MG63 (cell line): Measurements from ENCODE around the gene GNAS. TPM values are rescaled to one million over a fixed set of nuclear protein-coding genes. Genes with fewer than 3 reads are reported as not detected.
"Not testable (repeated sequence)": the region's sequence is repeated elsewhere in the genome, so short reads cannot be mapped to it uniquely, and the experiment has no call there.

Experiments used
- DNase-seq: peaks from one replicate; pipeline ENCODE4 v3.0.0-alpha.2; 2020
- H3K27me3 ChIP-seq: fragments of 250-450 bp; sonication (Bioruptor Pico); 2 replicates; pipeline ENCODE4 v1.5.1; 2020; ENCODE audit warnings: mild to moderate bottlenecking, moderate library complexity
- H3K36me3 ChIP-seq: fragments of 250-450 bp; sonication (Bioruptor Pico); 2 replicates; pipeline ENCODE4 v1.5.1; 2020; ENCODE audit warnings: mild to moderate bottlenecking, moderate library complexity
- H3K4me3 ChIP-seq: fragments of 250-450 bp; sonication (Bioruptor Pico); 2 replicates; pipeline ENCODE4 v1.5.1; 2020; ENCODE audit warnings: mild to moderate bottlenecking, moderate library complexity
- H3K9me3 ChIP-seq: fragments of 250-450 bp; sonication (Bioruptor Pico); 2 replicates; pipeline ENCODE4 v1.5.1; 2020; ENCODE audit warnings: mild to moderate bottlenecking, moderate library complexity
- total RNA-seq: library from RNA; depleted of rRNA; stranded (reverse); fragments of >200 nt; shearing (Covaris generic); gene quantifications from 2 replicates; pipeline ENCODE4 v1.2.3, GENCODE V29; 2014; ENCODE audit warnings: low replicate concordance; rRNA removed

The GNAS gene
- total RNA-seq, result 494 and 560 TPM in 2 replicates

GRCh38 chr20:58852543-58853271 is at the start of gene GNAS:
Gene GNAS, plus strand, starts transcription at chr20:58852716.
- DNase-seq, result peak; percentile 67
- H3K9me3 ChIP-seq, result no peaks in the 10 kb centered on the region
- H3K36me3 ChIP-seq, result no peaks in the 10 kb centered on the region
- H3K4me3 ChIP-seq, result peak within 1 kb of the TSS; percentile 54
- H3K27me3 ChIP-seq, result peaks cover 19% of the 10 kb centered on the region

- H3K9me3 ChIP-seq, result no peaks in the 10 kb centered on the region
- DNase-seq, result no peak
- no peak overlapping the region for H3K4me3 ChIP-seq
- H3K36me3 ChIP-seq, result no peaks in the 10 kb centered on the region
- 0 out of 2 replicates have a peak, but pooled peaks cover 2% of the 10 kb centered on the region for H3K27me3 ChIP-seq
Observed at GRCh38 chr20:58803533-58803932, 49.0 kb upstream of the GNAS start.

- Histone ChIP-seq H3K9me3 (no peaks in the 10 kb centered on the region), H3K27me3 (peaks cover 2% of the 10 kb centered on the region; the same call in 1 of the 2 replicates)
- no peak for DNase-seq
Observed at GRCh38 chr20:58807801-58808200, 44.7 kb upstream of the GNAS start.

GRCh38 chr20:58808271-58809046 is 44.1 kb upstream of the GNAS start:
- H3K27me3 ChIP-seq, result peaks cover 2% of the 10 kb centered on the region; the same call in 1 of the 2 replicates

More at GRCh38 chr20:58807801-58808200, 44.7 kb upstream of the GNAS start:
- no peak overlapping the region for H3K4me3 ChIP-seq
- H3K36me3 ChIP-seq, result no peaks in the 10 kb centered on the region

GRCh38 chr20:58810116-58810878 is 42.2 kb upstream of the GNAS start:
- H3K27me3 ChIP-seq, result peaks cover 2% of the 10 kb centered on the region; the same call in 1 of the 2 replicates
- DNase-seq, result no peak
- no peaks in the 10 kb centered on the region for H3K9me3 ChIP-seq
- no peak overlapping the region for H3K4me3 ChIP-seq
- H3K36me3 ChIP-seq, result no peaks in the 10 kb centered on the region

More at GRCh38 chr20:58808271-58809046, 44.1 kb upstream of the GNAS start:
- no peak for DNase-seq
- Histone ChIP-seq H3K9me3 (no peaks in the 10 kb centered on the region), H3K4me3 (no peak overlapping the region), H3K36me3 (no peaks in the 10 kb centered on the region)

- Histone ChIP-seq H3K36me3 (no peaks in the 10 kb centered on the region), H3K27me3 (peaks cover 2% of the 10 kb centered on the region; the same call in 1 of the 2 replicates), H3K9me3 (no peaks in the 10 kb centered on the region), H3K4me3 (no peak overlapping the region)
- DNase-seq, result no peak
Observed at GRCh38 chr20:58810879-58811250, 41.7 kb upstream of the GNAS start.

- Histone ChIP-seq H3K4me3 (no peak overlapping the region), H3K9me3 (no peaks in the 10 kb centered on the region), H3K27me3 (peaks cover 2% of the 10 kb centered on the region; the same call in 1 of the 2 replicates), H3K36me3 (no peaks in the 10 kb centered on the region)
- no peak for DNase-seq
Observed at GRCh38 chr20:58811334-58811733, 41.2 kb upstream of the GNAS start.

- H3K9me3 ChIP-seq, result no peaks in the 10 kb centered on the region
- DNase-seq, result no peak
- no peaks in the 10 kb centered on the region for H3K36me3 ChIP-seq
- no peak overlapping the region for H3K4me3 ChIP-seq
- peaks cover 2% of the 10 kb centered on the region; the same call in 1 of the 2 replicates for H3K27me3 ChIP-seq
Observed at GRCh38 chr20:58813369-58813768, 39.1 kb upstream of the GNAS start.

- H3K4me3 ChIP-seq, result no peak overlapping the region
- no peaks in the 10 kb centered on the region for H3K36me3 ChIP-seq
- no peaks in the 10 kb centered on the region for H3K9me3 ChIP-seq
- DNase-seq, result no peak
- H3K27me3 ChIP-seq, result no peaks in the 10 kb centered on the region
Observed at GRCh38 chr20:58815448-58815847, 37.1 kb upstream of the GNAS start.

- no peaks in the 10 kb centered on the region for H3K27me3 ChIP-seq
- no peak for DNase-seq
- H3K9me3 ChIP-seq, result no peaks in the 10 kb centered on the region
- H3K36me3 ChIP-seq, result no peaks in the 10 kb centered on the region
- no peak overlapping the region for H3K4me3 ChIP-seq
Observed at GRCh38 chr20:58816051-58816450, 36.5 kb upstream of the GNAS start.

GRCh38 chr20:58816957-58817651 is 35.4 kb upstream of the GNAS start:
- no peak for DNase-seq
- H3K27me3 ChIP-seq, result no peaks in the 10 kb centered on the region
- H3K4me3 ChIP-seq, result no peak overlapping the region
- no peaks in the 10 kb centered on the region for H3K9me3 ChIP-seq
- no peaks in the 10 kb centered on the region for H3K36me3 ChIP-seq

- H3K9me3 ChIP-seq, result no peaks in the 10 kb centered on the region
- H3K27me3 ChIP-seq, result no peaks in the 10 kb centered on the region
- H3K4me3 ChIP-seq, result no peak overlapping the region
- DNase-seq, result no peak
- H3K36me3 ChIP-seq, result no peaks in the 10 kb centered on the region
Observed at GRCh38 chr20:58817748-58818147, 34.8 kb upstream of the GNAS start.

- peak; percentile 47 for DNase-seq
- Histone ChIP-seq H3K9me3 (no peaks in the 10 kb centered on the region), H3K27me3 (no peaks in the 10 kb centered on the region), H3K4me3 (no peak overlapping the region), H3K36me3 (no peaks in the 10 kb centered on the region)
Observed at GRCh38 chr20:58818586-58819285, 33.8 kb upstream of the GNAS start.

GRCh38 chr20:58819921-58820320 is 32.6 kb upstream of the GNAS start:
- H3K4me3 ChIP-seq, result no peak overlapping the region
- no peaks in the 10 kb centered on the region for H3K9me3 ChIP-seq
- no peaks in the 10 kb centered on the region for H3K36me3 ChIP-seq
- DNase-seq, result no peak
- no peaks in the 10 kb centered on the region for H3K27me3 ChIP-seq

- H3K9me3 ChIP-seq, H3K4me3 ChIP-seq, DNase-seq, H3K36me3 ChIP-seq, H3K27me3 ChIP-seq: not testable (repeated sequence)
Observed at GRCh38 chr20:58820515-58820914, 32.0 kb upstream of the GNAS start.

GRCh38 chr20:58822149-58822548 is 30.4 kb upstream of the GNAS start:
- H3K27me3 ChIP-seq, result no peaks in the 10 kb centered on the region
- H3K36me3 ChIP-seq, result no peaks in the 10 kb centered on the region; the same call in 1 of the 2 replicates
- no peak overlapping the region for H3K4me3 ChIP-seq
- H3K9me3 ChIP-seq, result no peaks in the 10 kb centered on the region
- DNase-seq, result no peak
